Activated CD8-positive, alpha-beta T cell treated with anti-CD3 and anti-CD28 coated beads for 36 hours (primary cell): ENCODE measurements around the gene RBM24. TPM values are rescaled to one million over a fixed set of nuclear protein-coding genes. Genes with fewer than 3 reads are reported as not detected.

Source experiments
- ATAC-seq: fragments of 200-7000 bp; cut with Tn5 transposase; one replicate; pipeline ENCODE4 v1.10.0; 2021; ENCODE audit warnings: mild to moderate bottlenecking, moderate library complexity
- CTCF ChIA-PET: fragments of 350-600 bp; sonication (Branson Sonifier 250); formaldehyde crosslinking; loops from one replicate; lab custom pipeline; 2021; ENCODE audit warnings: antibody characterized with exemption; lab: Charles Lee
- POLR2A ChIA-PET: fragments of 350-600 bp; sonication (Branson Sonifier 250); formaldehyde crosslinking; loops from one replicate; lab custom pipeline; 2021; ENCODE audit warnings: antibody characterized with exemption; lab: Charles Lee
- DNase-seq: peaks from one replicate; pipeline ENCODE4 v3.0.0-alpha.2; 2020
- H3K27ac Mint-ChIP-seq: one replicate; pipeline ENCODE4 v1.8.0; 2021; ENCODE audit warnings: mild to moderate bottlenecking, mixed read lengths
- H3K27me3 Mint-ChIP-seq: one replicate; pipeline ENCODE4 v1.8.0; 2021; ENCODE audit warnings: mixed read lengths
- H3K36me3 Mint-ChIP-seq: one replicate; pipeline ENCODE4 v1.8.0; 2021; ENCODE audit warnings: low read depth, mixed read lengths
- H3K4me1 Mint-ChIP-seq: one replicate; pipeline ENCODE4 v1.8.0; 2021; ENCODE audit warnings: low read depth, mixed read lengths
- H3K4me3 Mint-ChIP-seq: one replicate; pipeline ENCODE4 v1.8.0; 2021; ENCODE audit warnings: mild to moderate bottlenecking, moderate library complexity, mixed read lengths
- H3K9me3 Mint-ChIP-seq: one replicate; pipeline ENCODE4 v1.8.0; 2021; ENCODE audit warnings: mixed read lengths
- intact Hi-C: fragments of 100-400 bp; cut with micrococcal nuclease; formaldehyde crosslinking; loops from one replicate; pipeline ENCODE4 v1.10.0; 2022
- total RNA-seq, 2 experiments: library from RNA; stranded (reverse); gene quantifications; one replicate each; pipeline ENCODE4 v1.2.3, GENCODE V29; 2021
- TF ChIP-seq, protein P1 (sequence below): fragments of 200-600 bp; IDR thresholded peaks from one replicate; pipeline ENCODE4 v1.8.0; 2022; ENCODE audit warnings: antibody characterized with exemption, mild to moderate bottlenecking

RBM24 gene
- total RNA-seq, 2 experiments from 2014 or later: not detected

GRCh38 chr6:17293395-17293794, 12.2 kb downstream of the RBM24 start:
- no peak for ATAC-seq
- CTCF ChIA-PET: no interaction called here
- no peaks in the 10 kb centered on the region for H3K36me3 Mint-ChIP-seq

GRCh38 chr6:17297271-17298080, 16.3 kb downstream of the RBM24 start:
- ATAC-seq (no peak), DNase-seq (no peak)
- H3K9me3 Mint-ChIP-seq: no peaks in the 10 kb centered on the region
- TF ChIP-seq, protein P1, sequence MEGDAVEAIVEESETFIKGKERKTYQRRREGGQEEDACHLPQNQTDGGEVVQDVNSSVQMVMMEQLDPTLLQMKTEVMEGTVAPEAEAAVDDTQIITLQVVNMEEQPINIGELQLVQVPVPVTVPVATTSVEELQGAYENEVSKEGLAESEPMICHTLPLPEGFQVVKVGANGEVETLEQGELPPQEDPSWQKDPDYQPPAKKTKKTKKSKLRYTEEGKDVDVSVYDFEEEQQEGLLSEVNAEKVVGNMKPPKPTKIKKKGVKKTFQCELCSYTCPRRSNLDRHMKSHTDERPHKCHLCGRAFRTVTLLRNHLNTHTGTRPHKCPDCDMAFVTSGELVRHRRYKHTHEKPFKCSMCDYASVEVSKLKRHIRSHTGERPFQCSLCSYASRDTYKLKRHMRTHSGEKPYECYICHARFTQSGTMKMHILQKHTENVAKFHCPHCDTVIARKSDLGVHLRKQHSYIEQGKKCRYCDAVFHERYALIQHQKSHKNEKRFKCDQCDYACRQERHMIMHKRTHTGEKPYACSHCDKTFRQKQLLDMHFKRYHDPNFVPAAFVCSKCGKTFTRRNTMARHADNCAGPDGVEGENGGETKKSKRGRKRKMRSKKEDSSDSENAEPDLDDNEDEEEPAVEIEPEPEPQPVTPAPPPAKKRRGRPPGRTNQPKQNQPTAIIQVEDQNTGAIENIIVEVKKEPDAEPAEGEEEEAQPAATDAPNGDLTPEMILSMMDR: no peak
- no peaks in the 10 kb centered on the region for H3K36me3 Mint-ChIP-seq
- H3K27ac Mint-ChIP-seq: no peak overlapping the region
- ChIA-PET CTCF (no interaction called here), POLR2A (no interaction called here)
- H3K4me3 Mint-ChIP-seq: no peak overlapping the region
- H3K27me3 Mint-ChIP-seq: peaks cover 10% of the 10 kb centered on the region
- intact Hi-C loops: no loop called here
- H3K4me1 Mint-ChIP-seq: no peaks in the 10 kb centered on the region

More at GRCh38 chr6:17293395-17293794, 12.2 kb downstream of the RBM24 start:
- intact Hi-C loops: no loop called here
- Mint-ChIP-seq H3K27ac (no peak overlapping the region), H3K4me1 (no peaks in the 10 kb centered on the region), H3K9me3 (no peaks in the 10 kb centered on the region), H3K27me3 (peaks cover 8% of the 10 kb centered on the region), H3K4me3 (no peak overlapping the region)
- TF ChIP-seq, protein P1: no peak
- DNase-seq: no peak
- POLR2A ChIA-PET: no interaction called here

DNA sequence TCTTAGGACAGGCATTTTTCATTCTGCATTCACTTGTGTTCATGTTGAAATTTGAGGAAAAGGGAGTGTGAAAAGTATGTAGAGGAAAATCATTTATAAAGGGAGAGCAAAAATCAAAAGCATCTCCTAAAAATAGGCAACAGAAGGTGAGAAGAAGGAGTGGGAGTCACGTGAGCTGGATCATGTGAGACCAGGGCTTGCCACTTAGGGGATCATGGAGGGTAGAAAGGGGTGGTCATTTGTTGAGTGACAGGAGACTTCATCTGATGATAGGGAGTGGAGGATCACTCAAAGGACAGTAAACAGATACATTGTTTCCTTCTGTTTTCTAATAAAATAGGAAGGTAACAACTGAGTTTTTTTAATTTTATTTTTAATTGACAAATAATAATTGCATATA, 17.1 kb downstream of the RBM24 start:
- Mint-ChIP-seq H3K9me3 (no peaks in the 10 kb centered on the region), H3K4me1 (no peaks in the 10 kb centered on the region), H3K27ac (no peak overlapping the region), H3K36me3 (no peaks in the 10 kb centered on the region), H3K4me3 (no peak overlapping the region), H3K27me3 (peaks cover 12% of the 10 kb centered on the region)
- POLR2A ChIA-PET: no interaction called here
- ATAC-seq: no peak
- TF ChIP-seq, protein P1: no peak
- CTCF ChIA-PET: no interaction called here
- no peak for DNase-seq
- intact Hi-C loops: no loop called here

GRCh38 chr6:17299222-17299621, 18.1 kb downstream of the RBM24 start:
- ChIA-PET CTCF (no interaction called here), POLR2A (no interaction called here)
- no peaks in the 10 kb centered on the region for H3K4me1 Mint-ChIP-seq
- H3K27ac Mint-ChIP-seq: no peak overlapping the region
- H3K9me3 Mint-ChIP-seq: no peaks in the 10 kb centered on the region
- DNase-seq (no peak), ATAC-seq (no peak)
- no peak overlapping the region for H3K4me3 Mint-ChIP-seq
- no peaks in the 10 kb centered on the region for H3K36me3 Mint-ChIP-seq
- TF ChIP-seq, protein P1: no peak
- peaks cover 12% of the 10 kb centered on the region for H3K27me3 Mint-ChIP-seq
- intact Hi-C loops: no loop called here

GRCh38 chr6:17299750-17300149, 18.6 kb downstream of the RBM24 start:
- ChIA-PET POLR2A (no interaction called here), CTCF (no interaction called here)
- TF ChIP-seq, protein P1: no peak
- Mint-ChIP-seq H3K4me3 (no peak overlapping the region), H3K9me3 (no peaks in the 10 kb centered on the region), H3K36me3 (no peaks in the 10 kb centered on the region), H3K27ac (no peak overlapping the region), H3K4me1 (no peaks in the 10 kb centered on the region), H3K27me3 (peaks cover 12% of the 10 kb centered on the region)
- DNase-seq: no peak
- intact Hi-C loops: no loop called here
- ATAC-seq: no peak
